ENCODE measurements around the gene SELENOT.

DNA sequence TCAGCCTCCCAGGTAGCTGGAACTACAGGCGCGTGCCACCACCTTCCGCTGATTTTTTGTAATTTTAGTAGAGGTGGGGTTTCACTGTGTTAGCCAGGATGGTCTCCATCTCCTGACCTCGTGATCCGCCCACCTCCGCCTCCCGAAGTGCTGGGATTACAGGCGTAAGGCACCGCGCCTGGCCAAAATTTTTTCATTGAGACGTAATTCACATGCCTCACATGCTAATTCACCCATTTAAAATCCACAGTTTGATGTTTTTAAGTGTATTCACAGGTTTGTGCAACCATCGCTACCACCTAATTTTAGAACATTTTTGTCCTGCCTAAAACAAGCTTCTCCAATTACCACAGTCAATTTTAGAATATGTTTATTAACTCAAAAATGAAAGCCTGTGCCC lies 37.1 kb downstream of the SELENOT start:
- TF ChIP-seq EZH2phosphoT487 (IDR thresholded peaks at IDR 0.05; ENCODE audit: low read length), result no peak
- TF ChIP-seq, protein P1, sequence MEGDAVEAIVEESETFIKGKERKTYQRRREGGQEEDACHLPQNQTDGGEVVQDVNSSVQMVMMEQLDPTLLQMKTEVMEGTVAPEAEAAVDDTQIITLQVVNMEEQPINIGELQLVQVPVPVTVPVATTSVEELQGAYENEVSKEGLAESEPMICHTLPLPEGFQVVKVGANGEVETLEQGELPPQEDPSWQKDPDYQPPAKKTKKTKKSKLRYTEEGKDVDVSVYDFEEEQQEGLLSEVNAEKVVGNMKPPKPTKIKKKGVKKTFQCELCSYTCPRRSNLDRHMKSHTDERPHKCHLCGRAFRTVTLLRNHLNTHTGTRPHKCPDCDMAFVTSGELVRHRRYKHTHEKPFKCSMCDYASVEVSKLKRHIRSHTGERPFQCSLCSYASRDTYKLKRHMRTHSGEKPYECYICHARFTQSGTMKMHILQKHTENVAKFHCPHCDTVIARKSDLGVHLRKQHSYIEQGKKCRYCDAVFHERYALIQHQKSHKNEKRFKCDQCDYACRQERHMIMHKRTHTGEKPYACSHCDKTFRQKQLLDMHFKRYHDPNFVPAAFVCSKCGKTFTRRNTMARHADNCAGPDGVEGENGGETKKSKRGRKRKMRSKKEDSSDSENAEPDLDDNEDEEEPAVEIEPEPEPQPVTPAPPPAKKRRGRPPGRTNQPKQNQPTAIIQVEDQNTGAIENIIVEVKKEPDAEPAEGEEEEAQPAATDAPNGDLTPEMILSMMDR (IDR thresholded peaks at IDR 0.05; ENCODE audit: low read length), result no peak
- TF ChIP-seq EZH2 (optimal IDR thresholded peaks at IDR 0.05; ENCODE audit: low read depth, low read length), result no peak
